Activated CD8-positive, alpha-beta memory T cell treated with anti-CD3 and anti-CD28 coated beads, Interleukin-2, amount 50 U/mL, for 1 hour (primary cell): Measurements from ENCODE around the gene WDR91.
"Not testable (repeated sequence)": the region's sequence is repeated elsewhere in the genome, so short reads cannot be mapped to it uniquely, and the experiment has no call there.

Experiments
- DNase-seq: peaks from one replicate; pipeline ENCODE4 v3.0.0-alpha.2; 2020; ENCODE audit errors: extremely low read depth

The WDR91 gene

DNA sequence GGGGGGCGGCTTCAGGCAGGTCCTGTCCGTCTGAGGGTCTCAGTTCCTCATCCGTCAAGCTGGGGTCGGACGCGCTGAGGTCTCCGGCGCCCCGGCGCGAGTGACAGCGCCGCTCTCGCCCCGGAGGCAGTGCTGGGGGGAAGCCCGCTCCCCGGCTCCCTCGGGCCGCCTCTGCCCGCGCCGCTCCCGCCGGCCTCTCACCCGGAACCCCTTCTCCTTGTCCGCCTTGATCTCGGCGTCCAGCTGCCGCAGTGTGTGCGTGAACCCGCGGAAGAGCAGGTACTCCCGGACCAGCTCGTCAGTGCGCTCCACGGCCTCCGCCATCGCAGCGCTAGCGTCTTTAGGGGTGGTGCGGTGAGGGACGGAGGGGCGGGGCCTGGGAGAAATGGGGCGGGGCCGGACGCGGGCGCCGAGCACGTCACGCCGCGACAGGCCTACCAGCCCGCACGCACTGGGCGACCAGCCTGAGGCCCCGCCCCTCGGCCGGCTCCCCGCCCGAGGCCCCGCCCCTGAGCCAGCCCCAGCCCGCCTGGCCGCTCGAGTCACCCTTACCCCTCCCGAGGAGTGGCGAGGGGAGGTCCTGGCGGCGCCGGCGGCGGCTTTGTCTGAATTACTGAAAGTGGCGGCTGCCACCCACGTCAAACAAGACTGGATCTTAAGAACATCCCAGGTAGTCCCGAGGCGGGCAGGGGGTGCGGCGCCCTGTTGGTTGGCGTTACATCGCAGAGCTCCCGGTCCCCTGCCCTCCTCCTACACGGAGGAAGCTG lies at the start of gene WDR91:
Gene WDR91, minus strand, starts transcription at position 348 of the 767 bp plus-strand sequence. Its CDS starts 24 bp downstream, at position 324.
- peak; percentile 84 for DNase-seq

DNA sequence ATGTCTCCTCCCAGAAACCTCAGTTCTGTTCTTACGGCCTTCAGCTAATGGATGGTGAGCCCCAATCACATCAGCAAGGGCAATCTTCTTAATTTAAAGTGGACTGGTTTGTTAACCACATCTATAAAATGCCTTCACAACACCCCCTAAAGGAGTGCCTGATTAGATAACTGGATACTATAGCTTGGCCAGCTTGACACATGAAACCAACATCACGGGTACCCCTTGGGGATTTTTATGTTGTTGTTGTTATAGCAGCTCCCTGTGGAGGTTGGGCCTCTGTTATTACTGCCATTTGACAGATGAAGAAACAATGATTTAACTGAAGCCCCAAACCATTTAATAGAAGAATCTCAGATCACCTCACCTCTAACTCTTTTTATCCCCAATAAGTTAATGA lies 49.1 kb upstream of the WDR91 start:
- DNase-seq: no peak

DNA sequence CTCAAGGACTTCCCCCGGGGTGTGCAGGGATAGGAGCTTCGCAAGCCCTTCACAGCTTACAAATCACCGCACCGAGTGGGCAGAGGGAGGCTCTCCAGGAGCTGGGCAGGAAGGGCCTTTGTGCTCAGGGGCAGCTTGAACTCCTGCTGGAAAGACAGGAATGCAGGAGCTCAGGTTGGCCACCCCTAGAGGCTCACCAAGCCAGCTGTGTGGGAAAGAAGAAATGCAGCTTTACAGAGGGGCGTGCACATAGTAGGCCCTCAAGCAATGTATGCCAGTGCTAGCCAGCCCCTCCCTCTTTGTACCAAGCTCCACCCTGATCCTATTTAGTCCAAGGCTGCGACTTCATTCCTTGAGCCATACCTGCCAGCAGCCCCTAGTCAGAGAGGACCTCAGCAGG lies 48.4 kb upstream of the WDR91 start:
- DNase-seq: no peak

DNA sequence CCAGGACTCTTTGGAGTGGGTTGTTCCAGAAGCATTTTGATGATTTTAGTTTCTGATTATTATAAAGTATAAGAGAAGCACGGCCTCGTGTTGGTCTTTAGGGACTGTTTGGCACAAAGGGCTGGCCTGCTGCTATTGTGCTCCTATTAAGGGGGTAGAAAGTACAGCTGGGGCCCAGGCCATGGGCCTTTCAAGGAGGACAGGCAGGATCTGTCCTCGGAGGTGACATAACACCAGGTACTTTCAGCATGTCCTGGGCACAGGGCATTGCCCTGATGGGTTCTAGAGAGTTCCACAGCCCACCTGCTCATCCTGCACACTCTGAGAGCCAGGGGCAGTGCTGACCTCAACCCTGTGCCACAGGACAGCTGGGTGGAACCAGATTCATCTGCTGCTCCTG lies 47.3 kb upstream of the WDR91 start:
- no peak for DNase-seq

DNA sequence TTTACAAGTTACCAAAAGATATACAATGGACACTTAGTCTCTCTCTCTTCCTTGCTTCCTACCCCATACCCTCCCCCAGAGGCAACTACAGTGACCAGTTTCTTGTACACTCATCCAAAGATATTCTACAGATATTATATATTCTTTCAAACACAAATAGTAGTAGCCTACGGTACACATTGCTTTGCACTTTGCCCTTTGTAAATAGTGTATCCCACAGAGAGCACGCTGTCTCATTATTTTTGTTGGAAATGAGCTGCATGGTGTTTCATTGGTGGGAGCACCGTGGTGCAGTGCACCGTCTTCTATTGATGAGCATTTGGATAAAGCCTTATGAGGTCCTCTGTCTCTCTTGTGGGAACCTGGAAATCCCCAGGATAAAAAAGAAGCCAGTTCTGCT lies 46.5 kb upstream of the WDR91 start:
- no peak for DNase-seq

DNA sequence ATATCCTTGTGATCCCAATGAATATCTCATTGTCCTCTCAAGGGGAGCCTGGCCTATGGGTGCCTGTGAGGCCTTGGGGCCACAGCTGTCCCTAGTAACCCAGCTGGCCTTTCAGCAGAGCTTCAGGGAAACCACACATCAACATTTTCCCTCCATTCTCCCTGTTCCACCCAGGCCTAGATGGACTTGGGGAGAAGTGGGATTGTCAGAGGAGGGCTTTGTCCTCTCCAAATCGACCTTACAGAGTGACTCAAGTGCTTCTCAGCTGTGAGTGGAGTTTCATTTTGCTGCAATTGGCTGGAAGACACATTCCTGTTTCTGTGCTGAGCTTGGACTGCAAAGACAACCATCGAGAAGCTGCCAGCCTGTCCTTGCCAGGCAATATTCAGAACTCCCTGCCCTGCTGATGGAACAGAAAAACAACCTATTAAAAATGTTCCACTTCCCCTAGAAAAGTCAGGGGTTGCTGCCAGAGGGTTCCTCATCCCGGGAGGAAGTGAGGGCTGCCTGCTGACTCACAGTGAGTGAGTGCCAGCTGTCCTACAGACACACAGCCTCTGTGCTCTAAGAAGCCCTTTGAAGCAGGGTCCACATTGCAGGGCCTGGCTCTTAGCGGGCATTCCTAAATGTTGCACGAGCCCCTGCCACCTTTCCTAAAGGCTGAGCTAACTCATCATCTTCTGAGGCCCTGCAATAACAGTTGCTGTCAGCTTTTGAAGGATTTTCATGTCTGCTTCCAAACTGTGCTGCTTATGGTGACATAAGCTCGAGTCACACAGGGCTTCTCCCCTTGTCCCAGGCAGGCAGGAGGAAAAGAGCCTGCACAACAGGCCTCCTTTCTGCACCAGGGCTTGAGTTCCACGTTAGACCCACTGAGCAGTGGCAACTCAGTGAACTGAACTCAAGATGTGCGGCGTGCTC lies 42.8 kb upstream of the WDR91 start:
- DNase-seq: no peak

DNA sequence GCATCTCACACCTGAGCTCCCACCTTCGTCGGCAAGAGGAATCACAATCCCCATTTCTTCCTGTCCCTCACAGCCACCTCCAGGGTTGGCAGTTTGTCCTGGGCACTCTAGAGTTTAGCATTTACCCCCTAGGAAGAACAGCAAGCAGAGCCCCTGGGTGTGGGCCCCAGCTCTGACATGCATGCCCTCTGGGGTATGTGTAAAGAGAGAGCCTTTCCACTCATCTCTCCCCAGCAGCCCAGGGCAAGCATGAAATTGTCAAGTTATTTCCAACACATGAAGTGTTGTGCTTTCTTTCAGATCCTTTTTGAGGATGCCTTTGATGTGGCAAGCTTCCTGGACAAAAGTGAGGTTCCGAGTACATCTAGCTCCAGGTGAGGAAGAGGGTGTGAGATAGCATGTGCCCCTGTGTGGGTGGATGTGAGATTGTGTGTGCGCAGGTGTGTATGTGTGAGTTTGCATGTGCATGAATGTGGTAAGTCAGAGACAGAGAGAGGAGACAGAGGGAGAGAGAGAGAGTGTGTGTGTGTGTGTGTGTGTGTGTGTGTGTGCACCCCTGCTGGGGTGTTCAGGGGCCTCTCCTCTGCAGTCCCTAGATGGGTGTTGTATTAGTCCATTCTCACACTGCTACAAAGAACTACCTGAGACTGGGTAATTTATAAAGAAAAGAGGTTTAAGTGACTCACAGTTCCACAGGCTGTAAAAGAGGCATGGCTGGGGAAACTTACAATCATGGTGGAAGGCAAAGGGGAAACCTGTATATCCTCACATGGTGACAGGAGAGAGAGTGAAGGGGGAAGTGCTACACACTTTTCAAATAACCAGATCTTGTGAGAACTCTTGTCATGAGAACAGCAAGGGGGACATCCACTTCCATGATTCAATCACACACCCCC lies 40.4 kb upstream of the WDR91 start:
- no peak for DNase-seq

DNA sequence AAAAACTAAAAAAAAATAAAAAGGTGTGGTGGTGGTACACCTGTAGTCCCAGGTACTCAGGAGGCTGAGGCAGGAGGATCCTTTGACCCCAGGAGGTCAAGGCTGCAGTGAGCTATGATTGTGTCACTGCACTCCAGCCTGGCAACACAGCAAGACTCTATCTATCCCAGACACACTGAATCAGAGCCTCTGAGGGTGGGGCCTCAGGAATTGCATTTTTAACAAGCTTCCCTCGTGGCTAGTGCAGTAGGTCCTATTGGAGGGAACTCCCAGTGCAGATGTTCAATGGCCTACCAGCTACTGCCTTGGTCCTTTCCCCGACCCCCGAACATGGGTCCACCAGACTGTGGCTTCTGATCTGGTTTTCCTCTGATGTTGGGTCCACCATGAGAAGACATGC lies 37.2 kb upstream of the WDR91 start:
- DNase-seq: no peak

DNA sequence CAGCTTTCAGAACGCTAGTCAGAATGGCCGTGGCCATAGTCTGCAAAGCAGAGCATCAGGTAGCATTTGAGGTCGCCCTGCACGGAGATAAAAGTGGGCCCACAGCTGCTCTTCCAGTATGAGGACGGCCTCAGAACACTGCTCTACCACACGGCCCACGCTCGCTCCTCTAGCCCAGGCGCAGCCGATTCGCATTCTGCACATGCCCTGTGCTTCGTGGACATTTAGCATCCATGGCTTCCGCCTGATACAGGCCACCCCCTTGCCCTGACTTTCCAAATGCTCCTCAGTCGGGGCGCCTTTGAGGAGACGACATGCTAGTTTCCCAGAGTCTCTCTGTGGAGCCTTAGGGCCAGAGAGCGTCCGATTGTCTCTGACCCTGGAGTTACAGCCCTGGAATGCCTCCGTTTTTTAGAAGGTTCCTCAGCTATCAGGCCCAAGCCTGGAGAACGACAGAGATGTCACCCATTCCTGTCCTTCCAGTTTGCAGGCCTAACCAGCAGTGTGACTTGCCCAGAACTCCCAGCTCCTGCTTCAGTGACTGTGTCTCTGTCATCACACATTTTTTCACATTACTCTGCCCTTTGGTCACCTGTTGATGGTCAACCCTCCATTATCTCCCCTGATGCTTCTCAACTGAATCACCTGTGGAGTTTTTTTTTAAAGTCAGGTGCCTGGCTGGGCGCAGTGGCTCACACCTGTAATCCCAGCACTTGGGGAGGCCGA lies 36.6 kb upstream of the WDR91 start:
- DNase-seq: no peak

DNA sequence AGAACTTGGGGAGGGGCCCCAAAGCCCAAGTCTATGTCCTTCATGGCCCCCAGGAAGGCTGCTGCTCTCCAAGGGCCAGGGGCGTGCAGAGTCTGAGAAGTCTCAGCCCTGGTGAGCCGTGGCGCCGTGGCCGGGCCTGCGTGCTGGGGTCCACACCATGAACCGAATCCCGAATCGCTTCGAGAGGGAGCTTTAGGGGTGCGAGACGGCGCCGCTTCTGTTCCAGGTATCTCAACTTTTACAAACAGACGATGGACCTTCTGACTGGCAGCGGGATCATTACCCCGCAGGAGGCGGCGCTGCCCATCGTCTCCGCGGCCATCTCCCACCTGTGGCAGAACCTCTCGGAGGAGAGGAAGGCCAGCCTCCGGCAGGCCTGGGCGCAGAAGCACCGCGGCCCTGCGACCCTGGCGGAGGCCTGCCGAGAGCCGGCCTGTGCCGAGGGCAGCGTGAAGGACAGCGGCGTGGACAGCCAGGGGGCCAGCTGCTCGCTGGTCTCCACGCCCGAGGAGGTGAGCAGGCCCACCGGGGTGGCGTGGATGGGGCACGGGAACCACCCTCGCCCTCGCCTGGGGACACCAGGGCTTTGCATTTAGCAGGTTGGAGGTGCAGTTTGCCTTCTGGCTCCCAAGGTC lies 35.0 kb upstream of the WDR91 start:
- DNase-seq: no peak

DNA sequence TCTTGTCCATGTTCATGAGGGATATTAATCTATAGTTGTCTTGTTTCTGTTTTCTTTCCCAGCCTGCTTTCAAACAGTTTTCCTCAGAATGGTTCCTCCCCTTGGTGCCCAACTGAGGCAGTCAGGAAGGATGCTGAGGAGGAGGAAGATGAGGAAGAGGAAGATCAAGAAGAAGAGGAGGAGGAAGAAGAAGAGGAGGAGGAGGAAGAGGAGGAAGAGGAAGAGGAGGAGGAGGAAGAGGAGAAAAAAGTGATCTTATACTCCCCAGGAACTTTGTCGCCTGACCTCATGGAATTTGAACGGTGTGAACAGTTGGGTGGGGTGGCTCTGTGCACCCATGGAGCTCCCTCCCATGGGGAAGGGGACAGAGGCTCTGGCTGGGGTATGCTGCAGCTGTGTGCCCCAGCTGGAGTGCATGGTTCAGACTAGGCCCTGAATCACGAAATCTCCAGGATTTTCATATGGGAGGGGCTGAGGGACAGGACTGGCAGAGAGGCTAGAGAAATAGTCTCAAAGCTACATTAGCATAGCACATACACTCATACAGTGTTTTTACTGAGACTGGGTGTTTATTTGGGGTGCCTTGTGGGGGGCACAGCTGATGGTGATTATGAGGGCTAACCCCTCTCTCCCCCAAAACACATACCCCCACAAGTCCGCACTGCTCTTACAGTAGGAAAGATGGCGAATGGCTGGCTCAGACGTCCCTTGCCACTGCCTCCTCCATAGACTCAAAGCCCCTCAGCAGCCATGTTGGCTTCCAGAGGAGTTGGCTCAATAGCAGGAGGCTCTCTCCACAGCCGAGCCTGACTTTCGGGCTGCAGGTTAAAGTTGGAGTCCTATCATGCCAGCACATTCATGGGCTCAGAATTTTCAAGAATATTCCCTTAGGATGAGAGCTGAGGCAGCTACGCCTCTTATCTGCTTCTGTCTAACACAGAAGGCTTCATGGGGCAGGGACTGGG lies 34.2 kb upstream of the WDR91 start:
- no peak for DNase-seq

DNA sequence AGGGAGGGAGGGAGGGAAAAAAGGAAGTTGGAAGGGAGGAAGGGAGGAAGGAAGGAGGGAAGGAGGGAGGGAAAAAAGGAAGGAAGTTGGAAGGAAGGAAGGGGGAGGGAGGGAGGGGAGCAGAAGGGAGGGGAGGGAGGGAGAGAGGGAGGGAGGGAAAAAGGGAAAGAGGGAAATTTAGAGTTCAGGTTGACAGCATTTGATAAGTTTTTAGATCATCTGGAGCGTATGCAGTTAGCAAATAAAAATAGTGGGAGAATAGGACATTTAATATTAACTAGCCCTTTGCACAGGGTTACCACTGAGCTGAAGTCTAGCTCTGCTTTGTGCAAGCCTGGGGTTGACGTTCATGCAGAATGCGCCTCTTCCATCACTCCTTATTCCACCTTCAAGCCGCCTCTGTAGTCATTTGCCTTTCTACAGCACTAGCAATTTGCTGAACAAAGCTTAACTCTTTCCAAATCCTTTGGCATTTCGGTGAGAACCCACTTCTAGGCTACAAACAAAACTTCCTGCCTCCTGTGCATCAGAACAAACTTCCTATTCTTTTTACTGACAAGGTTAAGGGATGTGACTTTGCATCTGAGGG lies 30.9 kb upstream of the WDR91 start:
- DNase-seq: no peak

DNA sequence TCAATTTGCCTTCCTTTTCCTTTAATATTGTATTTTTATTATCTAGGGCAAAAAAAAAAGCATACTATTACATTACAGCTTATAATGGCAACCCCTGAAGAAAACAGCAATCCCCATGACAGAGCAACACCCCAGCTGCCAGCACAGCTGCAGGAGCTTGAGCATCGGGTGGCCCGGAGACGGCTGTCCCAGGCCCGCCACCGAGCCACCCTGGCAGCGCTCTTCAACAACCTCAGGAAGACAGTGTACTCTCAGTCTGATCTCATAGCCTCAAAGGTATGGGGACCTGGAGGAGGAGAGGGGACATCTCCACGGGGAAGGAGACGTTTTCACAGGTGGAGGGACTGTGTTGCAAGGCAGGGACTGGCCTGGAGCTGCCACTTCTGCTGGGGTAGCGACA lies 29.1 kb upstream of the WDR91 start:
- no peak for DNase-seq

DNA sequence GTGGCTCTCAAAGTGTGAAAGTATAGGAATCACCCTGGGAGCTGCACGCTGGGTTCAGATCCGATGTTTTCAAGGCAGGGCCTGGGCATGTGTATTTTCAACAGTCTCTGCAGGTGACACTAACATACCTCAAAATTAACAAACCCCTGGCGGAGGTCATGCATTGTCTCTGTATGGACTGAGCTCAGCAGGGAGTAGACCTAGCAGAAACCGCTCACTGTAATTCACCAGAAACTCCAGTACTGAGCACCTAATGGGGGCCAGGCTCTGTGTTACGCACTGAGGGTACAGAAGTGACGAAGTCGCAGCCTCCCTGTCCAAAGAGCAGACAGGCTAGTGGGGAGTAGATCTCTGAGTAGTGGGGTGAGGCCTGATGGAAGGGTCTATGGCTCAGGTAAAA lies 27.9 kb upstream of the WDR91 start:
- no peak for DNase-seq

DNA sequence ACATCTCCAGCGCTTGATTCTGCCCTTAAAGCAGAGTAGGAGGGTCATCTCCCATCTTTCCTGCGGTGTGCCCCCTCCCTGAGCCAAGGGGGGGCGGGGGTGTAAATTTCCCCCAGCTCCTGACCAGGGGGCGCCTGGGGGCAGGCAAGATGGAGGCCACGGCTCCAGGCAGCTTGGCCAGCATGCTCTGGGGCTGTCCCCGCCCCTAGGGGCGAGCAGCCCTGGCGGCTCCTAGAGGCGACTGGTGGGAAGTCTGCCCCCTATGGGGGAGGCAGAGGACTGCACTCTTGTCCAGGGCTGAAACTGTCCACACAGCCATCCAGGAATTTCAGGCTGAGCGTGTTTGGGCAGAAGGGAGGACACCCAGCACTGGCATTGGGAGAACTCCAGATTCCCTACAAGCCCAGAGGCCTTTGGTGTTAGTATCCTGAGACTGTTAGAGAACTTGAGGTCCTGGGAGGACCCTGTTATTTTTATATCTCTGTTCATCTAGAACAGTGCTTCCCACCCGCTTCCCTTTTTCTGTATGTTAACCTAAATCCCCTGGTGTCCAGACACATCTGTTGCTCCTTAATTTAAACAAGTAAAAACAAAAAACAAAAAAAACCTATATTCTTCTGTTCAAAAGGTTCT lies 26.9 kb upstream of the WDR91 start:
- DNase-seq: no peak

DNA sequence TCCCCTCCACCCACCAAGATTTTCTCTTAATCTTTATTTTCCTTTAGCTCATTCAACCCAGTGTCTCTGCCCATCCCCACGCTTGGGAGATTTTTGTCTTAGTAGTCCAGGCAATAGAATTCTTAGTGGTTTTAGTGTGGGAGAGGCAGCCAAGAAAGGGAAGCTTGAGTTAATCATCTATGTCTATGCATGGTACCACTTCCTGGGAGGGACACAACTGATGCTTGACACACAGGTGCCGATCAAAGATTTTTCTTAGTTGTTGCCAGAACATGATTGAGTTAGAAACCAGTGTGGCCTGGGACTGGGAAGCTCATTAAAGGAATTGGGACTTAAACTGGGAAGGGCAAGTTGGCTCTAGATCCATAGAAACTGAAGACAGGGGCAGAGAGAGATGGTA lies 25.4 kb upstream of the WDR91 start:
- DNase-seq: no peak

DNA sequence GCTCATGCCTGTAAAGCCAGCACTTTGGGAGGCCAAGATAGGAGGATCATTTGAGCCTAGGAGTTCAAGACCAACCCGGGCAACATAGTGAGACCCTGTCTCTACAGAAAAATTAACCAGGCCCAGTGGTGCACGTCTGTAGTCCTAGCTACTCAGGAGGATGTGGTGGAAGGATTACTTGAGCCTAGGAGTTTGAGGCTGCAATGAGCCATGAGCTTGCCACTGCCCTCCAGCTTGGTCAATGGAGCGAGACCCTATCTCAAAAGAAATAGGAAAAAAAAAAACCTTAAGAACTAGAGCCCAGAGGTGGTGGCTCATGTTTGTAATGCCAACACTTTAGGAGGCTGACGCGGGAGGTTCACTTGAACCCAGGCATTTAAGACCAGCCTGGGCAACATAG lies 24.5 kb upstream of the WDR91 start:
- no peak for DNase-seq

DNA sequence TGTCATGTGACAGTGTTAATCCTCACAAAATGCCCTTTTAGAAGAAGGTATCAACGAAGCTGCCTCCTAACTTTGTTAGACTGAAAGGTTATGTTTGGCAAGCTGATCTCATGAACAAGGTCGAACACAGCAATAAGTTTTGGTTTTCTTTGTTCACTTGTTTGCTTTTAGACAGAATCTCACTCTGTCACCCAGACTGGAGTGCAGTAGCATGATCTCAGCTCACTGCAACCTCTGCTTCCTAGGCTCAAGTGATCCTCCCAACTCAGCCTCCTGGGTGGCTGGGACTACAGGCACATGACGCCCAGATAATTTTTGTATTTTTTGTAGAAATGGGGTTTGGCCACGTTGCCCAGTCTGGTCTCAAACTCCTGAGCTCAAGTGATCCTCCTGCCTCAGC lies 23.4 kb upstream of the WDR91 start:
- DNase-seq: no peak

DNA sequence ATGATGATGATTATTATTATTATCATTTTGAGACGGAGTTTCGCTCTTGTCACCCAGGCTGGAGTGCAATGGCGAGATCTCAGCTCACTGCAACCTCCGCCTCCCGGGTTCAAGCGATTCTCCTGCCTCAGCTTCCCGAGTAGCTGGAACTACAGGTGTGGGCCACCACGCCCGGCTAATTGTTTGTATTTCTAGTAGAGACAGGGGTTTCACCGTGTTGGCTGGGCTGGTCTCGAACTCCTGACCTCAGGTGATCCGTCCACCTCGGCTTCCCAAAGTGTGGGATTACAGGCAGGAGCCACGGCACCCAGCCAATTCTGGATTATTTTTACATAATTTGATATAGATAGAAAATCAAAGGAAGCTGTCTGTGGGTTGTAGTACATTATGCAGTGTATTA lies 22.8 kb upstream of the WDR91 start:
- DNase-seq: not testable (repeated sequence)
